Mesothelial cell of epicardium (in vitro differentiated cells): ENCODE results near the gene DPY19L1. TPM values are rescaled to one million over a fixed set of nuclear protein-coding genes. Genes with fewer than 3 reads are reported as not detected.
"Not testable (repeated sequence)": the region's sequence is repeated elsewhere in the genome, so short reads cannot be mapped to it uniquely, and the experiment has no call there.

Experiments
- DNase-seq, 2 experiments: peaks; one replicate each; pipeline ENCODE4 v3.0.0; 2021; ENCODE audit warnings: low spot score in 2 of 2; ENCODE audit not compliant: unreplicated experiment in 2 of 2
- H3K27ac Mint-ChIP-seq: 2 replicates; pipeline ENCODE4 v1.8.0; 2021; ENCODE audit warnings: mixed read lengths
- H3K27me3 Mint-ChIP-seq: 2 replicates; pipeline ENCODE4 v1.8.0; 2021; ENCODE audit warnings: low read depth, mixed read lengths
- H3K36me3 Mint-ChIP-seq: 2 replicates; pipeline ENCODE4 v1.8.0; 2021; ENCODE audit warnings: mixed read lengths
- H3K4me1 Mint-ChIP-seq: 2 replicates; pipeline ENCODE4 v1.8.0; 2021; ENCODE audit warnings: mixed read lengths
- H3K4me3 Mint-ChIP-seq: 2 replicates; pipeline ENCODE4 v1.8.0; 2021; ENCODE audit warnings: mild to moderate bottlenecking, moderate library complexity, mixed read lengths
- H3K9me3 Mint-ChIP-seq: 2 replicates; pipeline ENCODE4 v1.8.0; 2021; ENCODE audit warnings: mixed read lengths
- CTCF ChIP-seq: fragments of 200-600 bp; sonication (generic); IDR thresholded peaks from one replicate; pipeline ENCODE4 v1.5.0; 2021; ENCODE audit warnings: antibody characterized with exemption; ENCODE audit not compliant: unreplicated experiment
- total RNA-seq: library from RNA; stranded (reverse); gene quantifications from 3 replicates; pipeline ENCODE4 v1.2.1, GENCODE V29; 2021

DPY19L1 gene
- total RNA-seq: 12.3 to 21.8 TPM (median 19.7 TPM) in 3 replicates

- H3K36me3 Mint-ChIP-seq: no peaks in the 10 kb centered on the region
- peaks cover 21% of the 10 kb centered on the region for H3K4me1 Mint-ChIP-seq
- no peak for DNase-seq
- TF ChIP-seq CTCF: no peak
- H3K9me3 Mint-ChIP-seq: no peaks in the 10 kb centered on the region
- H3K27ac Mint-ChIP-seq: peak within 1 kb of the TSS; percentile 95
- H3K4me3 Mint-ChIP-seq: peak within 1 kb of the TSS; percentile 98
- peaks cover 6% of the 10 kb centered on the region for H3K27me3 Mint-ChIP-seq
Measured at GRCh38 chr7:35037211-35037525, at the start of gene DPY19L1. Gene DPY19L1 (minus strand): TSS chr7:35037485. CDS start chr7:35037394, 91 bp downstream.

- DNase-seq, H3K9me3 Mint-ChIP-seq, H3K36me3 Mint-ChIP-seq, H3K27ac Mint-ChIP-seq, H3K4me1 Mint-ChIP-seq, H3K27me3 Mint-ChIP-seq, H3K4me3 Mint-ChIP-seq: not testable (repeated sequence)
Measured at GRCh38 chr7:35079517-35079916, 42.2 kb upstream of the DPY19L1 start.

GRCh38 chr7:35074008-35074407 lies 36.7 kb upstream of the DPY19L1 start:
- not testable (repeated sequence) for H3K36me3 Mint-ChIP-seq, H3K9me3 Mint-ChIP-seq, H3K4me1 Mint-ChIP-seq, H3K27ac Mint-ChIP-seq, H3K4me3 Mint-ChIP-seq, DNase-seq
- peaks cover 18% of the 10 kb centered on the region for H3K27me3 Mint-ChIP-seq

GRCh38 chr7:35072950-35073827 lies 35.9 kb upstream of the DPY19L1 start:
- H3K4me1 Mint-ChIP-seq, H3K4me3 Mint-ChIP-seq, H3K9me3 Mint-ChIP-seq, H3K27ac Mint-ChIP-seq, DNase-seq, H3K36me3 Mint-ChIP-seq: not testable (repeated sequence)
- peaks cover 19% of the 10 kb centered on the region for H3K27me3 Mint-ChIP-seq

GRCh38 chr7:35069084-35069483 lies 31.8 kb upstream of the DPY19L1 start:
- H3K4me3 Mint-ChIP-seq, H3K36me3 Mint-ChIP-seq: not testable (repeated sequence)

GRCh38 chr7:35065382-35065781 lies 28.1 kb upstream of the DPY19L1 start:
- H3K4me3 Mint-ChIP-seq, H3K4me1 Mint-ChIP-seq, H3K27me3 Mint-ChIP-seq, DNase-seq, H3K36me3 Mint-ChIP-seq, H3K9me3 Mint-ChIP-seq, H3K27ac Mint-ChIP-seq: not testable (repeated sequence)

More at GRCh38 chr7:35069084-35069483, 31.8 kb upstream of the DPY19L1 start:
- not testable (repeated sequence) for DNase-seq, H3K9me3 Mint-ChIP-seq, H3K27ac Mint-ChIP-seq, H3K4me1 Mint-ChIP-seq
- peaks cover 24% of the 10 kb centered on the region for H3K27me3 Mint-ChIP-seq

GRCh38 chr7:35058571-35058970 lies 21.3 kb upstream of the DPY19L1 start:
- not testable (repeated sequence) for H3K36me3 Mint-ChIP-seq, H3K27ac Mint-ChIP-seq, H3K4me1 Mint-ChIP-seq, H3K9me3 Mint-ChIP-seq, H3K27me3 Mint-ChIP-seq, DNase-seq, H3K4me3 Mint-ChIP-seq

- not testable (repeated sequence) for H3K27ac Mint-ChIP-seq, H3K4me1 Mint-ChIP-seq, DNase-seq, H3K4me3 Mint-ChIP-seq, H3K27me3 Mint-ChIP-seq, H3K9me3 Mint-ChIP-seq, H3K36me3 Mint-ChIP-seq
Measured at GRCh38 chr7:35057505-35058451, 20.5 kb upstream of the DPY19L1 start.

GRCh38 chr7:35055733-35056132 lies 18.4 kb upstream of the DPY19L1 start:
- not testable (repeated sequence) for H3K9me3 Mint-ChIP-seq, DNase-seq, H3K4me3 Mint-ChIP-seq, H3K27ac Mint-ChIP-seq, H3K36me3 Mint-ChIP-seq, H3K4me1 Mint-ChIP-seq, H3K27me3 Mint-ChIP-seq

GRCh38 chr7:35053488-35054175 lies 16.3 kb upstream of the DPY19L1 start:
- not testable (repeated sequence) for H3K27me3 Mint-ChIP-seq, H3K4me3 Mint-ChIP-seq, H3K9me3 Mint-ChIP-seq, DNase-seq, H3K36me3 Mint-ChIP-seq, H3K27ac Mint-ChIP-seq, H3K4me1 Mint-ChIP-seq

GRCh38 chr7:35048390-35048789 lies 11.1 kb upstream of the DPY19L1 start:
- H3K27ac Mint-ChIP-seq, H3K9me3 Mint-ChIP-seq, H3K4me1 Mint-ChIP-seq, H3K36me3 Mint-ChIP-seq, DNase-seq, H3K4me3 Mint-ChIP-seq: not testable (repeated sequence)
- H3K27me3 Mint-ChIP-seq: peaks cover 18% of the 10 kb centered on the region

GRCh38 chr7:35047912-35048305 lies 10.6 kb upstream of the DPY19L1 start:
- H3K4me1 Mint-ChIP-seq, DNase-seq, H3K36me3 Mint-ChIP-seq, H3K4me3 Mint-ChIP-seq, H3K9me3 Mint-ChIP-seq, H3K27ac Mint-ChIP-seq: not testable (repeated sequence)
- peaks cover 22% of the 10 kb centered on the region for H3K27me3 Mint-ChIP-seq
